Loucy (cell line): ENCODE data around the gene HOXA13.

ENCODE experiments used
- H2AFZ ChIP-seq: fragments of 200-600 bp; sonication (generic); 2 replicates; pipeline ENCODE4 v1.6.0; 2016; ENCODE audit warnings: antibody characterized with exemption, mild to moderate bottlenecking, low read length, moderate library complexity
- H3F3A ChIP-seq: fragments of 200-600 bp; 2 replicates; pipeline ENCODE4 v1.6.0; 2016; ENCODE audit warnings: antibody characterized with exemption, low read depth, mild to moderate bottlenecking
- H3K27me3 ChIP-seq: fragments of 200-600 bp; sonication (generic); 2 replicates; pipeline ENCODE4 v1.6.1; 2014; ENCODE audit warnings: low read length, mild to moderate bottlenecking; ENCODE audit not compliant: insufficient read depth, poor library complexity, severe bottlenecking
- H3K36me3 ChIP-seq: fragments of 200-600 bp; sonication (generic); 2 replicates; pipeline ENCODE4 v1.6.1; 2016; ENCODE audit warnings: low read length; ENCODE audit not compliant: insufficient read depth
- H3K4me1 ChIP-seq: fragments of 200-600 bp; sonication (generic); 2 replicates; pipeline ENCODE4 v1.5.1; 2014; ENCODE audit warnings: low read length, mild to moderate bottlenecking; ENCODE audit not compliant: insufficient read depth, poor library complexity, severe bottlenecking
- H3K4me2 ChIP-seq: fragments of 200-600 bp; sonication (generic); 2 replicates; pipeline ENCODE4 v1.6.0; 2014; ENCODE audit warnings: antibody characterized with exemption, low read length, low read depth, mild to moderate bottlenecking; ENCODE audit not compliant: poor library complexity, severe bottlenecking
- H3K4me3 ChIP-seq: fragments of 200-600 bp; sonication (generic); 2 replicates; pipeline ENCODE4 v1.5.1; 2014; ENCODE audit warnings: low read length, mild to moderate bottlenecking, mixed read lengths; ENCODE audit not compliant: poor library complexity, severe bottlenecking
- H3K79me2 ChIP-seq: fragments of 200-600 bp; sonication (generic); 2 replicates; pipeline ENCODE4 v1.6.1; 2014; ENCODE audit warnings: low read length; ENCODE audit not compliant: insufficient read depth
- H3K9ac ChIP-seq: fragments of 200-600 bp; sonication (generic); 2 replicates; pipeline ENCODE4 v1.6.0; 2014; ENCODE audit warnings: mild to moderate bottlenecking, low read depth, low read length, moderate library complexity; ENCODE audit not compliant: poor library complexity, severe bottlenecking
- H3K9me2 ChIP-seq: fragments of 200-600 bp; sonication (generic); replicated peaks from 2 replicates; pipeline ENCODE4 v1.6.1; 2016; ENCODE audit warnings: low read depth, low read length, mixed read lengths
- H3K9me3 ChIP-seq: fragments of 200-600 bp; sonication (generic); 2 replicates; pipeline ENCODE4 v1.6.1; 2014; ENCODE audit warnings: mild to moderate bottlenecking, antibody characterized with exemption, low read length, low read depth; ENCODE audit not compliant: insufficient read depth
- H4K20me1 ChIP-seq: fragments of 200-600 bp; sonication (generic); 2 replicates; pipeline ENCODE4 v1.6.0; 2014; ENCODE audit warnings: antibody characterized with exemption, low read length, mild to moderate bottlenecking; ENCODE audit not compliant: insufficient read depth, poor library complexity, severe bottlenecking
- EZH2phosphoT487 ChIP-seq: fragments of 200-600 bp; IDR thresholded peaks from 2 replicates; pipeline ENCODE4 v1.6.1; 2018; ENCODE audit warnings: antibody characterized with exemption, mild to moderate bottlenecking, moderate library complexity, borderline replicate concordance
- TF ChIP-seq, protein P1 (sequence below): fragments of 200-600 bp; sonication (generic); conservative IDR thresholded peaks from 2 replicates; pipeline ENCODE4 v1.5.1; 2014; ENCODE audit warnings: mild to moderate bottlenecking, antibody characterized with exemption, low read length

HOXA13 gene

DNA sequence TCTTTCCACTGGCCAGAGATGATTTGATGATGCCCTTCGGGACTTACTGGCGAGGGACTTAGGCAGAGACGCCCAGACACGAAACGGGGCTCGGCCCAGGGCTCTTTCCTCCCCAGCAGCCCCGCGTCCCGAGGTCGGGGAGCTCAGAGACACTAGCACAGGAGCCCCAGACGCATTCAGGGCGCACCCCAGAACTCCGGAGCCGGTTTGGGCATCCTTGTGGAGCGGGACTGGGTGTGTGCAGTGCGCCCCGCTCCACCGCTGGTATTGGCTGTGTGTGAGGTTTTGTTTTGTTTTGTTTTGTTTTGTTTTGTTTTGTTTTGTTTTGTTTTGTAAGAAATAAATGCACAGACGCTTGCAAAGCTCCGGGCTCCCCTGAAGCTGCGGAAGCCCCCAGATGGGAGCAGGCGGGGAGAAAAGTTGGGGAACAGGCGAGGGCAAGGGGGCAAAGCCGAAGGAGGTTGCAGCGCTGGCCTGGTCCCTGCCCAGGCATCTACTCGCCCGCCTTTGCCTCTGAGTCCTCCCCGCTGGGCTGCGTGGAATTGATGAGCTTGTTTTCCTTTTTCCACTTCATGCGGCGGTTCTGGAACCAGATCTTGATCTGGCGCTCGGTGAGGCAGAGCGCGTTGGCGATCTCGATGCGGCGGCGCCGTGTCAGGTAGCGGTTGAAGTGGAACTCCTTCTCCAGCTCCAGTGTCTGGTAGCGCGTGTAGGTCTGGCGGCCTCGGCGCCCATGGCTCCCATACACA lies 54.6 kb downstream of the HOXA13 start:
- peaks cover 4% of the 10 kb centered on the region for H3F3A ChIP-seq
- peak overlapping the region; percentile 99 for H3K9ac ChIP-seq
- H2AFZ ChIP-seq = no peak overlapping the region
- no peaks in the 10 kb centered on the region for H3K9me2 ChIP-seq
- peaks cover 51% of the 10 kb centered on the region for H3K4me1 ChIP-seq
- H3K4me3 ChIP-seq = peak overlapping the region; percentile 94
- TF ChIP-seq, protein P1, sequence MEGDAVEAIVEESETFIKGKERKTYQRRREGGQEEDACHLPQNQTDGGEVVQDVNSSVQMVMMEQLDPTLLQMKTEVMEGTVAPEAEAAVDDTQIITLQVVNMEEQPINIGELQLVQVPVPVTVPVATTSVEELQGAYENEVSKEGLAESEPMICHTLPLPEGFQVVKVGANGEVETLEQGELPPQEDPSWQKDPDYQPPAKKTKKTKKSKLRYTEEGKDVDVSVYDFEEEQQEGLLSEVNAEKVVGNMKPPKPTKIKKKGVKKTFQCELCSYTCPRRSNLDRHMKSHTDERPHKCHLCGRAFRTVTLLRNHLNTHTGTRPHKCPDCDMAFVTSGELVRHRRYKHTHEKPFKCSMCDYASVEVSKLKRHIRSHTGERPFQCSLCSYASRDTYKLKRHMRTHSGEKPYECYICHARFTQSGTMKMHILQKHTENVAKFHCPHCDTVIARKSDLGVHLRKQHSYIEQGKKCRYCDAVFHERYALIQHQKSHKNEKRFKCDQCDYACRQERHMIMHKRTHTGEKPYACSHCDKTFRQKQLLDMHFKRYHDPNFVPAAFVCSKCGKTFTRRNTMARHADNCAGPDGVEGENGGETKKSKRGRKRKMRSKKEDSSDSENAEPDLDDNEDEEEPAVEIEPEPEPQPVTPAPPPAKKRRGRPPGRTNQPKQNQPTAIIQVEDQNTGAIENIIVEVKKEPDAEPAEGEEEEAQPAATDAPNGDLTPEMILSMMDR = no peak
- no peak for TF ChIP-seq EZH2phosphoT487
- H3K79me2 ChIP-seq = peaks cover 100% of the 10 kb centered on the region
- H3K36me3 ChIP-seq = peaks cover 92% of the 10 kb centered on the region
- peaks cover 16% of the 10 kb centered on the region for H3K27me3 ChIP-seq
- H3K4me2 ChIP-seq = peak overlapping the region; percentile 91
- H4K20me1 ChIP-seq = peaks cover 100% of the 10 kb centered on the region
- H3K9me3 ChIP-seq = no peaks in the 10 kb centered on the region

DNA sequence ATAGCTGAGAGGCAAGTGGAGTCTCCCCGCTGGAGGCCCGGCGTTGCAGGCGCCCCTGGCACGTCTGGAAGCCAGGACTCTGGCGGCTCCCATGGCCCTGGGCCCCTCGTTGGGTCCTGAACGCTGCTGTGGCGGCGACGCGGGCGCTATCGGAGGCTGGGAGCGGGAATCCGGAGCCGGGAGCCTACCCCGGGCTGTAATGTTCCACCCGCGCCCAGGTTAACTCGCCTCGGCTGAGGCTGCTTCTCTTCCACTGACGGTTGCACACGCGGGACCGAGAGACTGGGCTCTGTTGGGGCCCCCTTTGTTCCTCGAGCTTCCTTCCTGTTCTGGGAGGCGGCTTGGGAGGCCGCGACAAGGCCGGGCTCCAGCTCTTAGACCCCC lies 55.1 kb downstream of the HOXA13 start:
- Histone ChIP-seq H3K9me2 (no peaks in the 10 kb centered on the region), H3K4me2 (peak overlapping the region; percentile 91), H3K4me1 (peaks cover 51% of the 10 kb centered on the region), H4K20me1 (peaks cover 95% of the 10 kb centered on the region), H3K36me3 (peaks cover 90% of the 10 kb centered on the region), H3K9me3 (no peaks in the 10 kb centered on the region), H3K79me2 (peaks cover 100% of the 10 kb centered on the region), H2AFZ (no peak overlapping the region), H3K9ac (peak overlapping the region; percentile 99), H3K27me3 (peaks cover 13% of the 10 kb centered on the region), H3F3A (peaks cover 4% of the 10 kb centered on the region), H3K4me3 (peak overlapping the region; percentile 94)
- TF ChIP-seq, protein P1 = no peak
- no peak for TF ChIP-seq EZH2phosphoT487
